HEK293T (cell line): ENCODE data around the gene PSMD10.

Source experiments
- ARNT ChIP-seq: fragments of 450-650 bp; IDR thresholded peaks from 2 replicates; pipeline ENCODE4 v1.6.1; 2017; ENCODE audit warnings: mild to moderate bottlenecking
- BHLHE40 ChIP-seq: fragments of 450-650 bp; IDR thresholded peaks from 2 replicates; pipeline ENCODE4 v1.6.1; 2016; ENCODE audit warnings: mild to moderate bottlenecking, moderate library complexity, borderline replicate concordance
- ELF4 ChIP-seq: fragments of 450-650 bp; IDR thresholded peaks from 2 replicates; pipeline ENCODE4 v1.6.1; 2017; ENCODE audit warnings: antibody characterized with exemption
- FOXA1 ChIP-seq: fragments of 450-650 bp; IDR thresholded peaks from 2 replicates; pipeline ENCODE4 v1.6.1; 2016; ENCODE audit warnings: mild to moderate bottlenecking
- NFRKB ChIP-seq: fragments of 450-650 bp; IDR thresholded peaks from 2 replicates; pipeline ENCODE4 v1.6.1; 2016; ENCODE audit warnings: mild to moderate bottlenecking, moderate library complexity
- SUZ12 ChIP-seq: fragments of 450-650 bp; IDR thresholded peaks from 2 replicates; pipeline ENCODE4 v1.6.1; 2016; ENCODE audit warnings: mild to moderate bottlenecking
- ZNF384 ChIP-seq: fragments of 450-650 bp; IDR thresholded peaks from 2 replicates; pipeline ENCODE4 v1.6.1; 2016

GRCh38 chrX:108138814-108139702, 47.7 kb upstream of the PSMD10 start:
- no peak for TF ChIP-seq FOXA1
- TF ChIP-seq BHLHE40 = no peak
- no peak for TF ChIP-seq ZNF384
- TF ChIP-seq ARNT = no peak
- no peak for TF ChIP-seq SUZ12
- TF ChIP-seq ELF4 = no peak
- no peak for TF ChIP-seq NFRKB
